Nephron progenitor cell (in vitro differentiated cells): ENCODE data around the gene ADGRA1.
A peak's percentile ranks its signal among the peaks of the same experiment; 100 is the strongest.
"Not testable (repeated sequence)": the region's sequence is repeated elsewhere in the genome, so short reads cannot be mapped to it uniquely, and the experiment has no call there.

ENCODE experiments used
- DNase-seq: peaks from one replicate; pipeline ENCODE4 v3.0.0; 2021
- H3K27ac Mint-ChIP-seq: 2 replicates; pipeline ENCODE4 v1.8.0; 2021; ENCODE audit warnings: mild to moderate bottlenecking, moderate library complexity, mixed read lengths
- H3K27me3 Mint-ChIP-seq: 2 replicates; pipeline ENCODE4 v1.8.0; 2021; ENCODE audit warnings: mild to moderate bottlenecking, low read depth, mixed read lengths; ENCODE audit not compliant: poor library complexity
- H3K36me3 Mint-ChIP-seq: 2 replicates; pipeline ENCODE4 v1.8.0; 2021; ENCODE audit warnings: low read depth, mixed read lengths
- H3K4me1 Mint-ChIP-seq: 2 replicates; pipeline ENCODE4 v1.8.0; 2021; ENCODE audit warnings: mixed read lengths
- H3K4me3 Mint-ChIP-seq: 2 replicates; pipeline ENCODE4 v1.8.0; 2021; ENCODE audit warnings: mild to moderate bottlenecking, moderate library complexity, mixed read lengths
- H3K9me3 Mint-ChIP-seq: 2 replicates; pipeline ENCODE4 v1.8.0; 2021; ENCODE audit warnings: mild to moderate bottlenecking, moderate library complexity, mixed read lengths
- CTCF ChIP-seq: fragments of 200-600 bp; sonication (generic); IDR thresholded peaks from 2 replicates; pipeline ENCODE4 v1.5.0; 2021; ENCODE audit warnings: antibody characterized with exemption

ADGRA1 gene

GRCh38 chr10:133133471-133134231 is 45.9 kb downstream of the ADGRA1 start:
- Mint-ChIP-seq H3K4me3 (no peak overlapping the region), H3K27ac (peak overlapping the region; percentile 10), H3K9me3 (no peaks in the 10 kb centered on the region), H3K27me3 (peaks cover 6% of the 10 kb centered on the region), H3K36me3 (no peaks in the 10 kb centered on the region), H3K4me1 (peaks cover 13% of the 10 kb centered on the region)
- no peak for DNase-seq
- no peak for TF ChIP-seq CTCF

- H3K36me3 Mint-ChIP-seq = no peaks in the 10 kb centered on the region
- no peak for DNase-seq
- peak overlapping the region; percentile 92 for H3K27ac Mint-ChIP-seq
- no peaks in the 10 kb centered on the region for H3K9me3 Mint-ChIP-seq
- peaks cover 13% of the 10 kb centered on the region for H3K4me1 Mint-ChIP-seq
- H3K4me3 Mint-ChIP-seq = no peak overlapping the region
- peaks cover 6% of the 10 kb centered on the region for H3K27me3 Mint-ChIP-seq
- no peak for TF ChIP-seq CTCF
Measured at GRCh38 chr10:133134411-133135115, 46.8 kb downstream of the ADGRA1 start.

- H3K4me3 Mint-ChIP-seq = no peak overlapping the region
- peak overlapping the region; percentile 92 for H3K27ac Mint-ChIP-seq
- peaks cover 13% of the 10 kb centered on the region for H3K4me1 Mint-ChIP-seq
- H3K36me3 Mint-ChIP-seq = no peaks in the 10 kb centered on the region
- no peaks in the 10 kb centered on the region for H3K9me3 Mint-ChIP-seq
- no peak for DNase-seq
- no peak for TF ChIP-seq CTCF
- H3K27me3 Mint-ChIP-seq = peaks cover 6% of the 10 kb centered on the region
Measured at GRCh38 chr10:133135116-133135465, 47.4 kb downstream of the ADGRA1 start.

- not testable (repeated sequence) for H3K4me3 Mint-ChIP-seq, H3K36me3 Mint-ChIP-seq, H3K27me3 Mint-ChIP-seq, H3K27ac Mint-ChIP-seq, H3K9me3 Mint-ChIP-seq, DNase-seq
- peaks cover 15% of the 10 kb centered on the region for H3K4me1 Mint-ChIP-seq
Measured at GRCh38 chr10:133137486-133138145, 49.9 kb downstream of the ADGRA1 start.

- no peak overlapping the region for H3K4me3 Mint-ChIP-seq
- H3K27ac Mint-ChIP-seq = no peak overlapping the region
- H3K9me3 Mint-ChIP-seq = no peaks in the 10 kb centered on the region
- H3K4me1 Mint-ChIP-seq = peaks cover 35% of the 10 kb centered on the region
- H3K27me3 Mint-ChIP-seq = no peaks in the 10 kb centered on the region
- TF ChIP-seq CTCF = no peak
- DNase-seq = peak; percentile 38
- no peaks in the 10 kb centered on the region for H3K36me3 Mint-ChIP-seq
Measured at GRCh38 chr10:133139551-133140065, 51.9 kb downstream of the ADGRA1 start.

- Mint-ChIP-seq H3K36me3 (no peaks in the 10 kb centered on the region), H3K27ac (no peak overlapping the region), H3K27me3 (peaks cover 3% of the 10 kb centered on the region), H3K4me1 (peaks cover 43% of the 10 kb centered on the region), H3K9me3 (no peaks in the 10 kb centered on the region), H3K4me3 (no peak overlapping the region)
- no peak for TF ChIP-seq CTCF
- DNase-seq = no peak
Measured at GRCh38 chr10:133140417-133141143, 52.9 kb downstream of the ADGRA1 start.
